Measurements from ENCODE around the gene MN1.

DNA sequence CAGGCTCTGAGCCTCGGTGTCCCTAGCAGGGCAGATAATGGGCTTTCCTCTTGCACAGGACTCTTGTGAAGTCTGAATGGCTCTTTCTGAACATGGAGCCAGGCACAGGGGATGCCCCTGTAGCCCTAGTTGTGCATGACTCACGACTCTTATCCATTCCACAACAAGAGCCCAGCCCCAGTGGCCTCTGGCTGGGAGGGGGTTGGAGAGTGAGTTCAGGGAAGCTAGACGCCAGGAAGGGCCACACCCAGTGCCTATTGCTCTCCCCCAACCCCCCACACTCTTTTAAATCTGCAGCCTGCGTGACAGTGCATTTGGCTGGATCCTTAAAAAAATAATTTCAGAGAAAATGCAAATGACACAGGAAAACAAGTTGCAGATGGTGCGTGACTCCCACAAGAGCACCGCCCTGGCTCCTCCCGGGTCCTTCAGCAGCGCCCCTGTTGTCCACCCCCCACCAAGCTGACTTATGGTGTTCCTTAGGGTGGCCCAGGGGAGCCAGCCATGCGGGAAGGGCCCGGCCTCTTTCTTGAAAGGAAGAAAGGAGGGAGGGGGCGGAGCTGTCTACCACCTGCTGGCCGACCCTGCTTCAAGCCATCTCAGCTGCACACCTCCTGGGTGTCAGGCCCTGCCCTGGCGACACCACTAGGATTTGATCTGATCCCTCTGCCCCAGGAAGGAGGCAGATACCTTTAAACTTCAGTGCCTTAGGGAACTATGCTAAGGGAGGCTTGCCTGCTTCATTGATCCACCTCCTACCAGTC is 74.7 kb downstream of the MN1 start:
- TF ChIP-seq, protein P1, sequence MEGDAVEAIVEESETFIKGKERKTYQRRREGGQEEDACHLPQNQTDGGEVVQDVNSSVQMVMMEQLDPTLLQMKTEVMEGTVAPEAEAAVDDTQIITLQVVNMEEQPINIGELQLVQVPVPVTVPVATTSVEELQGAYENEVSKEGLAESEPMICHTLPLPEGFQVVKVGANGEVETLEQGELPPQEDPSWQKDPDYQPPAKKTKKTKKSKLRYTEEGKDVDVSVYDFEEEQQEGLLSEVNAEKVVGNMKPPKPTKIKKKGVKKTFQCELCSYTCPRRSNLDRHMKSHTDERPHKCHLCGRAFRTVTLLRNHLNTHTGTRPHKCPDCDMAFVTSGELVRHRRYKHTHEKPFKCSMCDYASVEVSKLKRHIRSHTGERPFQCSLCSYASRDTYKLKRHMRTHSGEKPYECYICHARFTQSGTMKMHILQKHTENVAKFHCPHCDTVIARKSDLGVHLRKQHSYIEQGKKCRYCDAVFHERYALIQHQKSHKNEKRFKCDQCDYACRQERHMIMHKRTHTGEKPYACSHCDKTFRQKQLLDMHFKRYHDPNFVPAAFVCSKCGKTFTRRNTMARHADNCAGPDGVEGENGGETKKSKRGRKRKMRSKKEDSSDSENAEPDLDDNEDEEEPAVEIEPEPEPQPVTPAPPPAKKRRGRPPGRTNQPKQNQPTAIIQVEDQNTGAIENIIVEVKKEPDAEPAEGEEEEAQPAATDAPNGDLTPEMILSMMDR (IDR thresholded peaks at IDR 0.05; ENCODE audit: low read depth, low read length, poor library complexity, severe bottlenecking): no peak
- no peak for TF ChIP-seq EZH2phosphoT487 (IDR thresholded peaks at IDR 0.05; ENCODE audit: borderline replicate concordance, low read length)

Measured in DOHH2 (cell line).